Endodermal cell (in vitro differentiated cells): ENCODE results near the gene CTNND2. TPM values are rescaled to one million over a fixed set of nuclear protein-coding genes. Genes with fewer than 3 reads are reported as not detected.

ENCODE experiments used
- DNase-seq: peaks from one replicate; pipeline ENCODE4 v3.0.0-alpha.2; 2017
- H3K27ac ChIP-seq: 2 replicates; pipeline ENCODE4 v1.5.1; 2013; ENCODE audit warnings: mild to moderate bottlenecking, low read depth, low read length, moderate library complexity
- H3K27me3 ChIP-seq: 2 replicates; pipeline ENCODE4 v1.6.1; 2013; ENCODE audit warnings: mild to moderate bottlenecking, low read length, moderate library complexity; ENCODE audit not compliant: insufficient read depth, control insufficient read depth, poor library complexity, severe bottlenecking
- H3K36me3 ChIP-seq: 2 replicates; pipeline ENCODE4 v1.7.0; 2013; ENCODE audit warnings: mild to moderate bottlenecking, low read length, moderate library complexity; ENCODE audit not compliant: control insufficient read depth, insufficient read depth
- H3K4me1 ChIP-seq: one replicate; pipeline ENCODE4 v1.7.0; 2013; ENCODE audit warnings: low read length; ENCODE audit not compliant: control insufficient read depth, insufficient read depth
- H3K4me3 ChIP-seq: 2 replicates; pipeline ENCODE4 v1.5.1; 2013; ENCODE audit warnings: mild to moderate bottlenecking, low read length, moderate library complexity
- H3K9ac ChIP-seq: 2 replicates; pipeline ENCODE4 v1.6.1; 2013; ENCODE audit warnings: mild to moderate bottlenecking, low read length, moderate library complexity; ENCODE audit not compliant: poor library complexity, severe bottlenecking; ENCODE audit errors: extremely low read depth
- H3K9me3 ChIP-seq: 2 replicates; pipeline ENCODE4 v1.6.1; 2013; ENCODE audit warnings: mild to moderate bottlenecking, low read length, moderate library complexity; ENCODE audit not compliant: control insufficient read depth
- H3K27ac Mint-ChIP-seq: 2 replicates; pipeline ENCODE4 v1.8.0; 2020; ENCODE audit warnings: mixed read lengths
- H3K27me3 Mint-ChIP-seq: 2 replicates; pipeline ENCODE4 v1.8.0; 2021; ENCODE audit warnings: mild to moderate bottlenecking, mixed read lengths; ENCODE audit not compliant: insufficient read depth
- H3K36me3 Mint-ChIP-seq: 2 replicates; pipeline ENCODE4 v1.8.0; 2020; ENCODE audit warnings: low read depth, mixed read lengths
- H3K4me1 Mint-ChIP-seq: 2 replicates; pipeline ENCODE4 v1.8.0; 2020; ENCODE audit warnings: mixed read lengths
- H3K4me3 Mint-ChIP-seq: 2 replicates; pipeline ENCODE4 v1.8.0; 2020; ENCODE audit warnings: mild to moderate bottlenecking, moderate library complexity, mixed read lengths
- H3K9me3 Mint-ChIP-seq: 2 replicates; pipeline ENCODE4 v1.8.0; 2020; ENCODE audit warnings: mild to moderate bottlenecking, mixed read lengths
- CTCF ChIP-seq: fragments of 200-600 bp; sonication (generic); conservative IDR thresholded peaks from 2 replicates; pipeline ENCODE4 v1.5.0; 2021; ENCODE audit warnings: antibody characterized with exemption, mild to moderate bottlenecking
- WGBS, 2 experiments: methylation state at CpG; one replicate each; pipeline versions ENCODE4 v1.1.5 to v1.1.7; 2013; ENCODE audit warnings: missing lambda C conversion rate in 2 of 2, mixed read lengths in 1 of 2; ENCODE audit not compliant: insufficient coverage in 1 of 2, insufficient read length in 1 of 2; 5-methylcytosine and 5-hydroxymethylcytosine counted together
- total RNA-seq, 2 donors: library from RNA; stranded (reverse); fragmentation: NEBNext Ultra II Directional in 1 of 2; extraction: Animal tissue kit (Norgen Biotek cat#: 25700) in 1 of 2; gene quantifications; 2 replicates in 1 of 2; 3 replicates in 1 of 2; pipeline ENCODE4 v1.2.1, GENCODE V29; 2021

Gene CTNND2
- total RNA-seq, 2 donors from 2014 or later: 6.5 to 10.3 TPM

GRCh38 chr5:11177999-11178711, 726.1 kb downstream of the CTNND2 start:
- Histone ChIP-seq H3K27ac (no peak overlapping the region), H3K4me3 (no peak overlapping the region), H3K27me3 (no peaks in the 10 kb centered on the region), H3K36me3 (no peaks in the 10 kb centered on the region), H3K4me1 (peaks cover 4% of the 10 kb centered on the region), H3K9ac (no peak overlapping the region), H3K9me3 (no peaks in the 10 kb centered on the region)
- 84 to 100% methylated on average over 2 of the region's 2 CpGs for WGBS, 2 experiments
- Mint-ChIP-seq H3K36me3 (no peaks in the 10 kb centered on the region), H3K4me3 (no peak overlapping the region), H3K27me3 (no peaks in the 10 kb centered on the region), H3K27ac (no peak overlapping the region), H3K9me3 (peaks cover 7% of the 10 kb centered on the region), H3K4me1 (peaks cover 9% of the 10 kb centered on the region)
- no peak for TF ChIP-seq CTCF
- DNase-seq: no peak

GRCh38 chr5:11174591-11174990, 729.7 kb downstream of the CTNND2 start:
- Mint-ChIP-seq H3K9me3 (no peaks in the 10 kb centered on the region), H3K4me1 (no peaks in the 10 kb centered on the region), H3K27me3 (no peaks in the 10 kb centered on the region), H3K36me3 (no peaks in the 10 kb centered on the region), H3K27ac (no peak overlapping the region), H3K4me3 (no peak overlapping the region)
- no peak overlapping the region for H3K9ac ChIP-seq
- H3K9me3 ChIP-seq: no peaks in the 10 kb centered on the region
- no peak for DNase-seq
- 88 to 93% methylated on average over 7 of the region's 7 CpGs for WGBS, 2 experiments
- H3K36me3 ChIP-seq: no peaks in the 10 kb centered on the region
- H3K27me3 ChIP-seq: no peaks in the 10 kb centered on the region
- no peak for TF ChIP-seq CTCF
- H3K4me1 ChIP-seq: no peaks in the 10 kb centered on the region
- H3K27ac ChIP-seq: no peak overlapping the region
- H3K4me3 ChIP-seq: no peak overlapping the region

GRCh38 chr5:11172484-11172883, 731.8 kb downstream of the CTNND2 start:
- 63 to 86% methylated on average over 1 to 5 of the region's 5 CpGs for WGBS, 2 experiments
- no peak for TF ChIP-seq CTCF
- H3K27ac Mint-ChIP-seq: no peak overlapping the region

More at GRCh38 chr5:11172484-11172883, 731.8 kb downstream of the CTNND2 start:
- DNase-seq: no peak
- no peak overlapping the region for H3K27ac ChIP-seq
- H3K4me3 ChIP-seq: no peak overlapping the region
- no peaks in the 10 kb centered on the region for H3K9me3 Mint-ChIP-seq
- no peaks in the 10 kb centered on the region for H3K4me1 ChIP-seq
- H3K4me1 Mint-ChIP-seq: no peaks in the 10 kb centered on the region
- H3K4me3 Mint-ChIP-seq: no peak overlapping the region
- no peaks in the 10 kb centered on the region for H3K36me3 ChIP-seq
- H3K27me3 ChIP-seq: no peaks in the 10 kb centered on the region
- no peaks in the 10 kb centered on the region for H3K9me3 ChIP-seq
- H3K27me3 Mint-ChIP-seq: no peaks in the 10 kb centered on the region
- H3K9ac ChIP-seq: no peak overlapping the region
- H3K36me3 Mint-ChIP-seq: no peaks in the 10 kb centered on the region
